Keratinocyte (primary cell): ENCODE data around the gene CLCN2. TPM values are rescaled to one million over a fixed set of nuclear protein-coding genes. Genes with fewer than 3 reads are reported as not detected.

Experiments used
- DNase-seq: peaks from one replicate; pipeline ENCODE4 v3.0.0-alpha.2; 2011; ENCODE audit warnings: low read depth, missing footprints, low spot score
- FAIRE-seq: peaks from 2 replicates; lab custom pipeline; 2011; peaks lifted over from hg19 to GRCh38; lab: Jason Lieb, UNC
- H2AFZ ChIP-seq: 2 replicates; pipeline ENCODE4 v1.6.0; 2012; ENCODE audit warnings: low read length, control low read depth, inconsistent platforms; ENCODE audit not compliant: control insufficient read depth
- H3K27ac ChIP-seq: 2 replicates; pipeline ENCODE4 v1.5.1; 2011; ENCODE audit warnings: low read length; ENCODE audit not compliant: control insufficient read depth, insufficient read depth
- H3K27me3 ChIP-seq: 3 replicates; pipeline ENCODE4 v1.6.0; 2011; ENCODE audit warnings: low read length; ENCODE audit not compliant: control insufficient read depth, insufficient read depth; ENCODE audit errors: extremely low read depth
- H3K36me3 ChIP-seq, 2 experiments: 2 replicates in 1 of 2; 3 replicates in 1 of 2; pipeline ENCODE4 v1.5.1; 2011; ENCODE audit warnings: low read length in 2 of 2, mild to moderate bottlenecking in 1 of 2; ENCODE audit not compliant: control insufficient read depth in 2 of 2, insufficient read depth in 2 of 2; ENCODE audit errors: extremely low read depth in 1 of 2
- H3K4me1 ChIP-seq: 3 replicates; pipeline ENCODE4 v1.5.1; 2011; ENCODE audit warnings: low read length; ENCODE audit not compliant: control insufficient read depth, insufficient read depth; ENCODE audit errors: extremely low read depth
- H3K4me2 ChIP-seq: 3 replicates; pipeline ENCODE4 v1.6.0; 2011; ENCODE audit warnings: low read depth, low read length; ENCODE audit not compliant: control insufficient read depth, insufficient read depth; ENCODE audit errors: extremely low read depth
- H3K4me3 ChIP-seq, 3 experiments: fragments of 200-600 bp in 1 of 3; sonication (generic) in 1 of 3; 2 replicates in 2 of 3; 3 replicates in 1 of 3; pipeline ENCODE4 v1.5.1; 2011 to 2016; ENCODE audit warnings: low read length in 3 of 3, mild to moderate bottlenecking in 3 of 3, control low read depth in 2 of 3, inconsistent platforms in 1 of 3, low read depth in 1 of 3, mixed read lengths in 1 of 3, mixed run types in 1 of 3, moderate library complexity in 1 of 3; ENCODE audit not compliant: control insufficient read depth in 2 of 3, insufficient read depth in 2 of 3; ENCODE audit errors: extremely low read depth in 1 of 3
- H3K79me2 ChIP-seq: 2 replicates; pipeline ENCODE4 v1.6.0; 2012; ENCODE audit warnings: low read length; ENCODE audit not compliant: control insufficient read depth, insufficient read depth
- H3K9ac ChIP-seq: 3 replicates; pipeline ENCODE4 v1.6.0; 2011; ENCODE audit warnings: low read length; ENCODE audit not compliant: control insufficient read depth, insufficient read depth; ENCODE audit errors: extremely low read depth
- H3K9me1 ChIP-seq: 3 replicates; pipeline ENCODE4 v1.6.0; 2011; ENCODE audit warnings: low read length; ENCODE audit not compliant: control insufficient read depth, insufficient read depth; ENCODE audit errors: extremely low read depth
- H3K9me3 ChIP-seq: 2 replicates; pipeline ENCODE4 v1.5.1; 2012; ENCODE audit warnings: low read depth, low read length; ENCODE audit not compliant: control insufficient read depth
- H4K20me1 ChIP-seq: 3 replicates; pipeline ENCODE4 v1.6.0; 2011; ENCODE audit warnings: low read length; ENCODE audit not compliant: control insufficient read depth, insufficient read depth; ENCODE audit errors: extremely low read depth
- CTCF ChIP-seq, 3 experiments: IDR thresholded peaks in 1 of 3; conservative IDR thresholded peaks in 1 of 3; optimal IDR thresholded peaks in 1 of 3; 2 replicates in 2 of 3; 3 replicates in 1 of 3; pipeline versions ENCODE3 to v1.5.1; 2011; ENCODE audit warnings: low read length in 3 of 3, mild to moderate bottlenecking in 3 of 3, moderate library complexity in 2 of 3, control low read depth in 1 of 3, inconsistent platforms in 1 of 3; ENCODE audit not compliant: insufficient read depth in 2 of 3; ENCODE audit errors: extremely low read depth in 1 of 3
- EZH2 ChIP-seq: IDR thresholded peaks from one replicate; pipeline ENCODE4 v1.6.1; 2012; ENCODE audit warnings: inconsistent platforms, mild to moderate bottlenecking, low read length, moderate library complexity
- dilution Hi-C: fragments of 300-500 bp; cut with MboI; formaldehyde crosslinking; loops from one replicate; pipeline ENCODE4 v1.7.0; 2020; ENCODE audit warnings: low sequenced_read_pairs; ENCODE audit not compliant: extremely low pct_ligation_motif_present
- polyA plus RNA-seq, 5 experiments: library from polyadenylated mRNA; depleted of rRNA in 3 of 5; stranded (reverse) in 3 of 5; stranded (forward) in 1 of 5; unstranded in 1 of 5; fragments of >200 nt; gene quantifications; 1 replicate in 1 of 5; 2 replicates in 3 of 5; 3 replicates in 1 of 5; pipeline versions ENCODE4 v1.2.1 to v1.2.3, GENCODE V29; 2011 to 2012; ENCODE audit warnings: missing spikeins in 2 of 5, low read depth in 1 of 5, low replicate concordance in 1 of 5

Gene CLCN2
- polyA plus RNA-seq, 1 donor (not counting 4 experiments of a cell fraction or from before 2014, with no cell fraction given), result 3.1 TPM

- H3K4me3 ChIP-seq, result no peak within 1 kb of the TSS
- H3K9me3 ChIP-seq, result no peaks in the 10 kb centered on the region
- no peaks in the 10 kb centered on the region for H3K4me1 ChIP-seq
- DNase-seq (no peak), FAIRE-seq (no peak)
- no peaks in the 10 kb centered on the region for H4K20me1 ChIP-seq
- H3K4me2 ChIP-seq, result no peak within 1 kb of the TSS
- no peaks in the 10 kb centered on the region for H3K79me2 ChIP-seq
- peaks cover 78% of the 10 kb centered on the region for H3K27me3 ChIP-seq
- TF ChIP-seq CTCF (optimal IDR thresholded peaks at IDR 0.05 in 1 of 3, IDR thresholded peaks at IDR 0.05 in 1 of 3, conservative IDR thresholded peaks at IDR 0.05 in 1 of 3; ENCODE audit: extremely low read depth in 1 of 3, insufficient read depth in 2 of 3, low read length in 3 of 3) (no peak), EZH2 (no peak)
- H3K27ac ChIP-seq, result no peak within 1 kb of the TSS
- no peaks in the 10 kb centered on the region for H3K9me1 ChIP-seq
- H2AFZ ChIP-seq, result no peak within 1 kb of the TSS
- no peaks in the 10 kb centered on the region for H3K36me3 ChIP-seq
- dilution Hi-C loops, result no loop called here
- H3K9ac ChIP-seq, result no peak within 1 kb of the TSS
Observed at GRCh38 chr3:184377882-184378445, 16.6 kb upstream of the CLCN2 start, which contains the start of gene THPO. Gene THPO (minus strand): TSS chr3:184378207. CDS start chr3:184376259, 1,948 bp downstream.

DNA sequence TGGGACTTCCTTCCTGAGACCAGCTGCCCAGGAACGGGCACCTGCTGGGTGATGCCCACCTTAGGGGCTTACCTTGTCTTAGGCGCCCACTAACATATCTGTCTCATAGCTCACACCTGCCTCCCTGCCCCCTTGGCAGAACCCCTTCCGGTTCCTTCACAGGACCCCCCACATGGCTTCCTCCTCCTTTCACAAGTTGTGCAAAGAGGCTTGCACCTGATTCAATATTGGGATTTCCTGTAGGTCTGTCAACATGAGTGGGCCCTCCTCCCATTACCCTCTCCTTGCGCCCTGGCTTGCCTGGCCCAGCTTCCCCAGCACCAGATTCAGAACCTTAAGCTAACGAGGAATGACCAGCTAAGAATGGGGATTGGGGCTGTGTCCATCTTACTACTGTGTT, 16.0 kb upstream of the CLCN2 start:
- H4K20me1 ChIP-seq, result no peaks in the 10 kb centered on the region
- peaks cover 72% of the 10 kb centered on the region for H3K27me3 ChIP-seq
- no peaks in the 10 kb centered on the region for H3K4me1 ChIP-seq
- H3K4me2 ChIP-seq, result no peak overlapping the region
- H3K9me1 ChIP-seq, result no peaks in the 10 kb centered on the region
- H3K27ac ChIP-seq, result no peak overlapping the region
- DNase-seq (no peak), FAIRE-seq (no peak)
- dilution Hi-C loops, result no loop called here
- H3K4me3 ChIP-seq, result no peak overlapping the region
- no peaks in the 10 kb centered on the region for H3K36me3 ChIP-seq
- H2AFZ ChIP-seq, result no peak overlapping the region
- no peaks in the 10 kb centered on the region for H3K79me2 ChIP-seq
- no peaks in the 10 kb centered on the region for H3K9me3 ChIP-seq
- TF ChIP-seq CTCF (optimal IDR thresholded peaks at IDR 0.05 in 1 of 3, IDR thresholded peaks at IDR 0.05 in 1 of 3, conservative IDR thresholded peaks at IDR 0.05 in 1 of 3; ENCODE audit: extremely low read depth in 1 of 3, insufficient read depth in 2 of 3, low read length in 3 of 3), result no peak
- TF ChIP-seq EZH2, result no peak
- no peak overlapping the region for H3K9ac ChIP-seq
